ENCODE measurements around the gene MYBPC1. TPM values are rescaled to one million over a fixed set of nuclear protein-coding genes. Genes with fewer than 3 reads are reported as not detected.
"Not testable (repeated sequence)": the region's sequence is repeated elsewhere in the genome, so short reads cannot be mapped to it uniquely, and the experiment has no call there.

The MYBPC1 gene
- total RNA-seq, 1 donor from 2014 or later, result not detected

DNA sequence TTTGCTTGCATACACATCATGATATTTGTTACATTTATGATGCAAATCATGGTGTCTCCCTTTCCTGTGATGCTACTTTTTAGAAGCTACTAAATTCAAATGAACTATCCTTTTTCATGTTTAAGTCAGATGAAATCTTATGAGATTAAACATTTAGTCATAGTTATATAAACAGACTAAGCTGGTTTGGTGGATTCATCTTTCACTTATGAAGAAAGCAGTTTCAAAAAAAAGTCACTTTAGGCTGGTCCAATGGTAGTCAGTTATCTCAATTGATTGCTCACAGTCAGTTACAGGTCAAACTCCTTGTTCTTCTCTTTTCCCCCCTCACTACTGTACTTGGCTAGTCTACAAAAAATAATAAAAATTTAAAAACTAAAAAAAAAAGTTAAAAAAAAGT is 124.8 kb downstream of the MYBPC1 start:
- intact Hi-C loops (cut with micrococcal nuclease), result no loop called here

GRCh38 chr12:101720118-101720517 is 125.3 kb downstream of the MYBPC1 start:
- intact Hi-C loops (cut with micrococcal nuclease), result no loop called here

DNA sequence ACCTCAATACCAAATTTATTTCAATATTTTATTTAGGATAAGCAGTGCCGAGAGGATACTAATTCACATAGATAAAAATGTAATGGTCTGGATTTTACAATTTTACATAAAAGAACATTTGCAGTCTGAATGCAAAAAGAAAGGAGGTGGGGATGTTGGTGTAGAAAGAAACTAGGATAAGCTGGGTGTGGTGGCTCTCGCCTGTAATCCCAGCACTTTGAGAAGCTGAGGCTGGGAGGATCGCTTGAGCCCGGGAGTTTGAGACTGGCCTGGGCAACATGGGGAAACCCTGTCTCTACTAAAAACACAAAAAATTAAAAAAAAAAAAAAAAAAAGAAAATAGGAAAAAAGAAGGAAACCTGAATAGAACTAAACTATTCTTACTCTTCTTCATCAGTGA is 127.6 kb downstream of the MYBPC1 start:
- intact Hi-C loops (cut with micrococcal nuclease), result no loop called here

GRCh38 chr12:101727098-101727497 is 132.3 kb downstream of the MYBPC1 start:
- intact Hi-C loops (cut with micrococcal nuclease), result no loop called here

DNA sequence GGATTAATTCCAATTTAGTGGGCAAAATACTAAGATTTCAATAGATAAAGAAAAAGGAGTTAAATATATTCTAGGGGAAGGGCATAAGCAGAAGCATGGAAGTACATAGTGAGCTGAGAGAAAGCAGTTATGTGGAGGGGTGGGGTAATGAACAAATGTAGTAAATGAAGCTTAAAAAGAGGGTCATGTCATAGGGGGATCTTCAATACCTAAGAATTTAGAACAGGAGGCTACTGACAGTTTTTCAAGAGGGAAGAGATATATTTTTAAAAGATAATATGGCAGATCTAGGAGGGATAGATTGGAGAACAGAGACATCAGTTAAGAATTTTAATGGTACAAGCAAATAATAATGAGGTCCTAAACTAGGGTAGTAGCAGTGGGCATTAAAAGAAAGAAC is 135.1 kb downstream of the MYBPC1 start:
- intact Hi-C loops (cut with micrococcal nuclease), result no loop called here

DNA sequence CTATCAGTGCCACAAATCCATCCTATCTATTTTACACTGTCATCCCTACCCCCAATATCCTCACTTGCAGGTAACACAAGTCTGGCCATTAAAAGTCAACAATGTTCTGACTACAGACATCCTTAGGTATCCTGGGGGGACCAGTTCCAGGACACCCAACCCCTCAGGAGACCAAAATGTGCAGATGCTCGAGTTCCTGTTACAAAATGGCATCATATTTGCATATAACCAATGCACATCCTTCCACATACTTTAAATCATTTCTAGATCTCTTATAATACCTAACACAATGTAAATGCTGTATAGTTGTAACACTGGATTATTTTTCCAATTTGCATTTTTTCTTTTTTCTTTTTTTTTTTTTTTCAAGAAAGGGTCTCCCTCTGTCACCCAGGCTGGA is 137.5 kb downstream of the MYBPC1 start:
- intact Hi-C loops (cut with micrococcal nuclease), result no loop called here

DNA sequence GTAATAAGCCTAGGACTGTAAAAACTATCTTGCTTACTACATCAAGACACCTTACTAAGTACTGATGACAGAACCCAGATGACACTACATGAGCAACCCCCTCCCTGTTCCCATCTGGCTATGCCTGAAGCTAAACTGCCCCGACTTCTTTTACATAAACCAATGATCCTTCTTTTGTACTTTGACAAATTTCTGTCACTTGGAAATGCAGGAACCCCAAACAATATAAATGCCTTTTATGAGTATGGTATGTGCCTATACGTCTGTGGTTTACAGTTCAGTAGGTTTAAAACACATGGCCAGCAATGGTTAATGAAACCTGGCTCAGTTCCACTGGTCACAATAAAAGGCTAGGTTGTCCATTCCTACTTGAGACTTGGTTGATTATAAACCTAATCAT is 138.4 kb downstream of the MYBPC1 start:
- intact Hi-C loops (cut with micrococcal nuclease), result no loop called here

GRCh38 chr12:101734482-101734881 is 139.7 kb downstream of the MYBPC1 start:
- intact Hi-C loops (cut with micrococcal nuclease), result not testable (repeated sequence)

Other genes starting within 250 kb of the MYBPC1 start
- gene ARL1, start 187.2 kb upstream of the MYBPC1 start, total RNA-seq, result 51.6 and 66.8 TPM in 2 replicates
- not detected in 2 replicates for gene SPIC, start 119.6 kb upstream of the MYBPC1 start, total RNA-seq
- gene CHPT1, start 102.7 kb downstream of the MYBPC1 start, total RNA-seq, result 3.8 and 5.2 TPM in 2 replicates
- gene SYCP3, start 144.5 kb downstream of the MYBPC1 start, total RNA-seq, result 0.46 and 0.93 TPM in 2 replicates
- 62.4 and 63.1 TPM in 2 replicates for gene GNPTAB, start 236.0 kb downstream of the MYBPC1 start, total RNA-seq